CD4-positive, alpha-beta T cell (primary cell): ENCODE measurements around the gene TNRC18. TPM values are rescaled to one million over a fixed set of nuclear protein-coding genes. Genes with fewer than 3 reads are reported as not detected.

ENCODE experiments used
- ATAC-seq: fragments of 200-7000 bp; cut with Tn5 transposase; one replicate; pipeline ENCODE4 v1.10.0; 2022; ENCODE audit warnings: mild to moderate bottlenecking; ENCODE audit not compliant: poor library complexity
- CTCF ChIA-PET: fragments of 350-600 bp; sonication (Branson Sonifier 250); formaldehyde crosslinking; loops from one replicate; lab custom pipeline; 2021; ENCODE audit warnings: antibody characterized with exemption, inconsistent platforms; lab: Charles Lee
- POLR2A ChIA-PET: fragments of 350-600 bp; sonication (Branson Sonifier 250); formaldehyde crosslinking; loops from one replicate; lab custom pipeline; 2021; ENCODE audit warnings: antibody characterized with exemption, inconsistent platforms; lab: Charles Lee
- DNase-seq, 14 experiments: peaks; one replicate each; pipeline ENCODE4 v3.0.0-alpha.2; 2013 to 2020; ENCODE audit warnings: mixed read lengths in 2 of 14
- H3K27ac ChIP-seq, 2 donors: one replicate each; pipeline versions ENCODE4 v1.5.1 to v1.7.0; 2013; ENCODE audit warnings: low read length in 2 of 2, low read depth in 1 of 2, mild to moderate bottlenecking in 1 of 2
- H3K27me3 ChIP-seq, 2 experiments: 1 replicate in 1 of 2; 2 replicates in 1 of 2; pipeline versions ENCODE4 v1.6.1 to v1.7.0; 2013; ENCODE audit warnings: low read length in 2 of 2, control low read depth in 1 of 2, mild to moderate bottlenecking in 1 of 2, moderate library complexity in 1 of 2; ENCODE audit not compliant: insufficient read depth in 2 of 2, control insufficient read depth in 1 of 2
- H3K36me3 ChIP-seq: one replicate; pipeline ENCODE4 v1.6.1; 2013; ENCODE audit warnings: low read length, control low read depth; ENCODE audit not compliant: insufficient read depth
- H3K4me1 ChIP-seq: one replicate; pipeline ENCODE4 v1.6.1; 2013; ENCODE audit warnings: low read length, control low read depth; ENCODE audit not compliant: insufficient read depth
- H3K4me3 ChIP-seq: one replicate; pipeline ENCODE4 v1.5.1; 2013; ENCODE audit warnings: mild to moderate bottlenecking, low read length, moderate library complexity
- H3K9me3 ChIP-seq, 2 experiments: 1 replicate in 1 of 2; 2 replicates in 1 of 2; pipeline versions ENCODE4 v1.6.1 to v1.7.0; 2013; ENCODE audit warnings: low read length in 2 of 2, mild to moderate bottlenecking in 2 of 2, control low read depth in 1 of 2, moderate library complexity in 1 of 2; ENCODE audit not compliant: control insufficient read depth in 1 of 2, insufficient read depth in 1 of 2
- H3K27ac Mint-ChIP-seq: one replicate; pipeline ENCODE4 v1.8.0; 2020; ENCODE audit warnings: mixed read lengths
- H3K27me3 Mint-ChIP-seq: one replicate; pipeline ENCODE4 v1.8.0; 2021; ENCODE audit warnings: mixed read lengths
- H3K36me3 Mint-ChIP-seq: one replicate; pipeline ENCODE4 v1.8.0; 2021; ENCODE audit warnings: low read depth, mixed read lengths
- H3K4me1 Mint-ChIP-seq: one replicate; pipeline ENCODE4 v1.8.0; 2021; ENCODE audit warnings: low read depth, mixed read lengths
- H3K4me3 Mint-ChIP-seq: one replicate; pipeline ENCODE4 v1.8.0; 2020; ENCODE audit warnings: mild to moderate bottlenecking, mixed read lengths
- H3K9me3 Mint-ChIP-seq: one replicate; pipeline ENCODE4 v1.8.0; 2020; ENCODE audit warnings: mixed read lengths
- CTCF ChIP-seq: fragments of 200-600 bp; IDR thresholded peaks from one replicate; pipeline ENCODE4 v1.8.0; 2022; ENCODE audit warnings: antibody characterized with exemption, mild to moderate bottlenecking
- intact Hi-C, 2 experiments: fragments of 100-400 bp; cut with DNase I in 1 of 2; cut with micrococcal nuclease in 1 of 2; formaldehyde crosslinking; loops; one replicate each; pipeline versions ENCODE4 v1.15.1 to v1.9.0; 2023 to 2025; cut with DNase I, micrococcal nuclease
- total RNA-seq, 174 experiments: library from RNA in 2 of 174; stranded (reverse) in 2 of 174; gene quantifications; one replicate each; pipeline ENCODE4 v1.2.3 and lab custom pipeline; 2021 to 2026

TNRC18 gene
- total RNA-seq, 2 experiments from 2014 or later: 69.9 TPM

GRCh38 chr7:5432691-5433090, 9.1 kb upstream of the TNRC18 start:
- H3K27ac Mint-ChIP-seq: no peak overlapping the region
- POLR2A ChIA-PET: no interaction called here
- TF ChIP-seq CTCF: no peak
- Histone ChIP-seq H3K36me3 (no peaks in the 10 kb centered on the region), H3K9me3 (peaks cover 5 to 50% of the 10 kb centered on the region in 2 experiments), H3K4me3 (no peak overlapping the region), H3K27ac (no peak overlapping the region), H3K4me1 (peaks cover 23% of the 10 kb centered on the region), H3K27me3 (peaks cover 42 to 43% of the 10 kb centered on the region in 2 experiments)
- H3K36me3 Mint-ChIP-seq: peaks cover 9% of the 10 kb centered on the region
- intact Hi-C loops: no loop called here
- no peaks in the 10 kb centered on the region for H3K9me3 Mint-ChIP-seq
- no peak for DNase-seq
- no peak for ATAC-seq
- H3K27me3 Mint-ChIP-seq: peaks cover 56% of the 10 kb centered on the region
- peaks cover 7% of the 10 kb centered on the region for H3K4me1 Mint-ChIP-seq
- no peak overlapping the region for H3K4me3 Mint-ChIP-seq
- CTCF ChIA-PET: interaction anchor here (0.5 to 1.6 kb wide), 2 partner anchors 33 to 36 kb away, joined by 4 read pairs; no protein-coding TSS in a partner anchor

- intact Hi-C loops: no loop called here
- H3K9me3 ChIP-seq: peaks cover 5 to 48% of the 10 kb centered on the region in 2 experiments
- Mint-ChIP-seq H3K27me3 (peaks cover 67% of the 10 kb centered on the region), H3K36me3 (no peaks in the 10 kb centered on the region), H3K4me1 (peaks cover 7% of the 10 kb centered on the region), H3K27ac (no peak overlapping the region), H3K9me3 (no peaks in the 10 kb centered on the region), H3K4me3 (no peak overlapping the region)
- H3K27ac ChIP-seq: no peak overlapping the region
- ATAC-seq (no peak), DNase-seq (no peak)
- TF ChIP-seq CTCF: no peak
- CTCF ChIA-PET: interaction anchor here (0.7 to 1.6 kb wide), 2 partner anchors 35 to 234 kb away, joined by 4 read pairs; no protein-coding TSS in a partner anchor
- no peaks in the 10 kb centered on the region for H3K36me3 ChIP-seq
- H3K27me3 ChIP-seq: peaks cover 52 to 53% of the 10 kb centered on the region in 2 experiments
- no peak overlapping the region for H3K4me3 ChIP-seq
- peaks cover 33% of the 10 kb centered on the region for H3K4me1 ChIP-seq
- POLR2A ChIA-PET: interaction anchor here (1.4 kb wide), 1 partner anchor 34 kb away, joined by 5 read pairs; no protein-coding TSS in a partner anchor
Observed at GRCh38 chr7:5431560-5432015, 8.0 kb upstream of the TNRC18 start.

GRCh38 chr7:5430612-5430947, 6.9 kb upstream of the TNRC18 start:
- Mint-ChIP-seq H3K27me3 (peaks cover 76% of the 10 kb centered on the region), H3K4me1 (peaks cover 14% of the 10 kb centered on the region), H3K36me3 (no peaks in the 10 kb centered on the region), H3K9me3 (no peaks in the 10 kb centered on the region), H3K4me3 (no peak overlapping the region), H3K27ac (no peak overlapping the region)
- DNase-seq (no peak), ATAC-seq (no peak)
- ChIA-PET CTCF (no interaction called here), POLR2A (interaction anchor here (1.4 kb wide), 1 partner anchor 33 kb away, joined by 5 read pairs; no protein-coding TSS in a partner anchor)
- intact Hi-C loops: no loop called here
- Histone ChIP-seq H3K27me3 (peaks cover 58 to 62% of the 10 kb centered on the region in 2 experiments), H3K9me3 (peaks cover 5 to 56% of the 10 kb centered on the region in 2 experiments), H3K27ac (no peak overlapping the region), H3K36me3 (no peaks in the 10 kb centered on the region), H3K4me1 (peaks cover 43% of the 10 kb centered on the region), H3K4me3 (no peak overlapping the region)
- no peak for TF ChIP-seq CTCF
